Loucy (cell line): ENCODE measurements around the gene PAXX.
"Not testable (repeated sequence)": the region's sequence is repeated elsewhere in the genome, so short reads cannot be mapped to it uniquely, and the experiment has no call there.

Experiments
- H2AFZ ChIP-seq: fragments of 200-600 bp; sonication (generic); 2 replicates; pipeline ENCODE4 v1.6.0; 2016; ENCODE audit warnings: antibody characterized with exemption, mild to moderate bottlenecking, low read length, moderate library complexity
- H3F3A ChIP-seq: fragments of 200-600 bp; 2 replicates; pipeline ENCODE4 v1.6.0; 2016; ENCODE audit warnings: antibody characterized with exemption, low read depth, mild to moderate bottlenecking
- H3K27me3 ChIP-seq: fragments of 200-600 bp; sonication (generic); 2 replicates; pipeline ENCODE4 v1.6.1; 2014; ENCODE audit warnings: low read length, mild to moderate bottlenecking; ENCODE audit not compliant: insufficient read depth, poor library complexity, severe bottlenecking
- H3K36me3 ChIP-seq: fragments of 200-600 bp; sonication (generic); 2 replicates; pipeline ENCODE4 v1.6.1; 2016; ENCODE audit warnings: low read length; ENCODE audit not compliant: insufficient read depth
- H3K4me1 ChIP-seq: fragments of 200-600 bp; sonication (generic); 2 replicates; pipeline ENCODE4 v1.5.1; 2014; ENCODE audit warnings: low read length, mild to moderate bottlenecking; ENCODE audit not compliant: insufficient read depth, poor library complexity, severe bottlenecking
- H3K4me2 ChIP-seq: fragments of 200-600 bp; sonication (generic); 2 replicates; pipeline ENCODE4 v1.6.0; 2014; ENCODE audit warnings: antibody characterized with exemption, low read length, low read depth, mild to moderate bottlenecking; ENCODE audit not compliant: poor library complexity, severe bottlenecking
- H3K4me3 ChIP-seq: fragments of 200-600 bp; sonication (generic); 2 replicates; pipeline ENCODE4 v1.5.1; 2014; ENCODE audit warnings: low read length, mild to moderate bottlenecking, mixed read lengths; ENCODE audit not compliant: poor library complexity, severe bottlenecking
- H3K79me2 ChIP-seq: fragments of 200-600 bp; sonication (generic); 2 replicates; pipeline ENCODE4 v1.6.1; 2014; ENCODE audit warnings: low read length; ENCODE audit not compliant: insufficient read depth
- H3K9ac ChIP-seq: fragments of 200-600 bp; sonication (generic); 2 replicates; pipeline ENCODE4 v1.6.0; 2014; ENCODE audit warnings: mild to moderate bottlenecking, low read depth, low read length, moderate library complexity; ENCODE audit not compliant: poor library complexity, severe bottlenecking
- H3K9me2 ChIP-seq: fragments of 200-600 bp; sonication (generic); replicated peaks from 2 replicates; pipeline ENCODE4 v1.6.1; 2016; ENCODE audit warnings: low read depth, low read length, mixed read lengths
- H3K9me3 ChIP-seq: fragments of 200-600 bp; sonication (generic); 2 replicates; pipeline ENCODE4 v1.6.1; 2014; ENCODE audit warnings: mild to moderate bottlenecking, antibody characterized with exemption, low read length, low read depth; ENCODE audit not compliant: insufficient read depth
- H4K20me1 ChIP-seq: fragments of 200-600 bp; sonication (generic); 2 replicates; pipeline ENCODE4 v1.6.0; 2014; ENCODE audit warnings: antibody characterized with exemption, low read length, mild to moderate bottlenecking; ENCODE audit not compliant: insufficient read depth, poor library complexity, severe bottlenecking
- EZH2phosphoT487 ChIP-seq: fragments of 200-600 bp; IDR thresholded peaks from 2 replicates; pipeline ENCODE4 v1.6.1; 2018; ENCODE audit warnings: antibody characterized with exemption, mild to moderate bottlenecking, moderate library complexity, borderline replicate concordance
- TF ChIP-seq, protein P1 (sequence below): fragments of 200-600 bp; sonication (generic); conservative IDR thresholded peaks from 2 replicates; pipeline ENCODE4 v1.5.1; 2014; ENCODE audit warnings: mild to moderate bottlenecking, antibody characterized with exemption, low read length

PAXX gene

DNA sequence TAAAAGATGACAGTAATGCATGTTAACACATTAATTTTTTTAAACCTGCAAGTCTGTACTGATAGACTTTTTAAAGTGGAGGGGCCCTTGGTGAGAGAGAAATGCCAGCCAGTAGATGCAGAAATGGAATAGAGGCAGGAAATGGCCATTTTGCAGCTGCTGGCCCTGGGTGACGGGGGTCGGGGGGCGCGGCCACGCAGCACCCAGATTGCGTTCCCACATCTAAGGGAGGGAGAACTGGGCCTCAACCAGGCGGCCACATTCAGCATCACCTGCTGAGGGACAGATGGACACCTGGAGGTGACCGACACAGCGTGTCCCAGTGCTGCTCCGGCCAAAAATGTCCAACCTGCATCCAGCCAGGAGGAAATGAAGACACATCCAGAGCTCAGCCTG, 10.4 kb downstream of the PAXX start:
- Histone ChIP-seq H2AFZ (no peak overlapping the region), H3K9me2 (no peaks in the 10 kb centered on the region), H3F3A (no peaks in the 10 kb centered on the region), H3K4me3 (no peak overlapping the region), H3K9ac (no peak overlapping the region), H3K27me3 (no peaks in the 10 kb centered on the region), H3K4me2 (no peak overlapping the region), H3K4me1 (peaks cover 3% of the 10 kb centered on the region), H4K20me1 (no peaks in the 10 kb centered on the region), H3K36me3 (no peaks in the 10 kb centered on the region), H3K79me2 (no peaks in the 10 kb centered on the region), H3K9me3 (no peaks in the 10 kb centered on the region)
- TF ChIP-seq, protein P1, sequence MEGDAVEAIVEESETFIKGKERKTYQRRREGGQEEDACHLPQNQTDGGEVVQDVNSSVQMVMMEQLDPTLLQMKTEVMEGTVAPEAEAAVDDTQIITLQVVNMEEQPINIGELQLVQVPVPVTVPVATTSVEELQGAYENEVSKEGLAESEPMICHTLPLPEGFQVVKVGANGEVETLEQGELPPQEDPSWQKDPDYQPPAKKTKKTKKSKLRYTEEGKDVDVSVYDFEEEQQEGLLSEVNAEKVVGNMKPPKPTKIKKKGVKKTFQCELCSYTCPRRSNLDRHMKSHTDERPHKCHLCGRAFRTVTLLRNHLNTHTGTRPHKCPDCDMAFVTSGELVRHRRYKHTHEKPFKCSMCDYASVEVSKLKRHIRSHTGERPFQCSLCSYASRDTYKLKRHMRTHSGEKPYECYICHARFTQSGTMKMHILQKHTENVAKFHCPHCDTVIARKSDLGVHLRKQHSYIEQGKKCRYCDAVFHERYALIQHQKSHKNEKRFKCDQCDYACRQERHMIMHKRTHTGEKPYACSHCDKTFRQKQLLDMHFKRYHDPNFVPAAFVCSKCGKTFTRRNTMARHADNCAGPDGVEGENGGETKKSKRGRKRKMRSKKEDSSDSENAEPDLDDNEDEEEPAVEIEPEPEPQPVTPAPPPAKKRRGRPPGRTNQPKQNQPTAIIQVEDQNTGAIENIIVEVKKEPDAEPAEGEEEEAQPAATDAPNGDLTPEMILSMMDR: no peak
- TF ChIP-seq EZH2phosphoT487: no peak

DNA sequence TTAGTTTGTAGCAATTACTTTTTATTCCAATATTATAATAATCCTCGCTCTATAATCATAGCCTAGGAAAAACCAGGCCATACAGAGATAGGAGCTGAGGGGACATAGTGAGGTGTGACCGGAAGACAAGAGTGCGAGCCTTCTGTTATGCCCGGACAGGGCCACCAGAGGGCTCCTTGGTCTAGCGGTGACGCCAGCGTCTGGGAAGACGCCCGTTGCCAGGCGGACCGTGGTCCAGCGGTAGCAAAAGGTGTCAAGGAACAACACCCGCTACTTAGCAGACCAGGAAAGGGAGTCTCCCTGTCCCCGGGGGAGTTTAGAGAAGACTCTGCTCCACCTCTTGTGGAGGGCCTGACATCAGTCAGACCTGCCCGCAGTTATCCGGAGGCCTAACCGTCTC, 12.1 kb downstream of the PAXX start:
- not testable (repeated sequence) for H2AFZ ChIP-seq, H3K27me3 ChIP-seq, H3K36me3 ChIP-seq, H3K9me3 ChIP-seq, H3K4me2 ChIP-seq, H3K9ac ChIP-seq, H3K4me1 ChIP-seq, H4K20me1 ChIP-seq, H3K4me3 ChIP-seq, H3K9me2 ChIP-seq, H3K79me2 ChIP-seq, H3F3A ChIP-seq
- TF ChIP-seq, protein P1: peak; percentile 22; the same call in 1 of the 2 replicates

DNA sequence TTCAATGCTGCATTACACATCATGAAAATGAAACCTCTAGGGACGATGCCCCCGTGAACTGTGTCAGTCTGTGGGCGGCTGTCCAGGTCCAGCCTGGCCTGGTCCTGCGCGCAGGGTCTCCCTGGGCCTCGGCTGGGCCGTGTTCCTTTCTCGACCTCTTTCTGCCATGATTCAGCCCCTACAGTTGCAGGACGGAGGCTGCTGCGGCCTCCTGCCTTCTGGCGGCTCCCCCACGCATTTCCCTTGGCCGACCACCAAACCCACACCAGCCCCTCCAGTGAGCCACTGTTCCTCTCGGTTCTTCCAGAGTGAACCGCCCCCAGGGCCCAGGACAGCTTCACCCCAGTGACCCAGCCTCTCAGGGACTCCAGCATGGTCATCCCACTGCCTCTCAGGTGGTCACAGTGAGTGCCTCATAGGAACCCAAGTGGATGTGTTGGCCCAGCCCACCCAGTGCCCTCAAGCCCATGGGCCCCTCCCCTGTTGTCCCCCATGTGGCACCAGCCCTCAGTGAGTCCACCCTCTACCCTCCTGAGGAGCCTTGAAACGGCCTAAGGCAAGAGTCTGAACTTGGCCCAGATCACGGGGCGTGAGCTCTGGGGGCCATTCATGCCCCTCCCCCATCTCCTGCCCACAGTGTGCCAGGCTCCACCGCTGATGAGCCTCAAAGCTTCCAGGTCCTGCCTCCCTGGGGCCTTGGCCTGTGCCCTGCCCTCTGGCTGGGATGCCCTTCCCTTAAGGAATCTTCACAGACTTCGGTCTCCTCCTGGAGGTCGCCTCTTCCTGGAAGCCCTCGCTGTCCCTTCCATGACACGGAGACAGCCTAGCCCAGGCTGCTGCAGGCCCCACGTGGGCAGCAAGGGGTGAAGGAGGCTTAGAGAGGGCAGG, 14.1 kb downstream of the PAXX start:
- Histone ChIP-seq H3K4me2 (no peak overlapping the region), H3K9me2 (no peaks in the 10 kb centered on the region), H3K9ac (no peak overlapping the region), H3K9me3 (no peaks in the 10 kb centered on the region), H3K4me1 (no peaks in the 10 kb centered on the region), H3K4me3 (no peak overlapping the region), H3K79me2 (no peaks in the 10 kb centered on the region), H3K27me3 (no peaks in the 10 kb centered on the region), H4K20me1 (no peaks in the 10 kb centered on the region), H2AFZ (no peak overlapping the region), H3F3A (no peaks in the 10 kb centered on the region), H3K36me3 (no peaks in the 10 kb centered on the region)
- TF ChIP-seq EZH2phosphoT487: no peak
- TF ChIP-seq, protein P1: no peak
